Measurements from ENCODE around the gene DPM3. TPM values are rescaled to one million over a fixed set of nuclear protein-coding genes. Genes with fewer than 3 reads are reported as not detected.

The DPM3 gene
- total and polyA plus RNA-seq, 2 of the 13 experiments (the other 11 are each of a cell fraction or from before 2014, with no cell fraction given) = 23.2 to 53.4 TPM

DNA sequence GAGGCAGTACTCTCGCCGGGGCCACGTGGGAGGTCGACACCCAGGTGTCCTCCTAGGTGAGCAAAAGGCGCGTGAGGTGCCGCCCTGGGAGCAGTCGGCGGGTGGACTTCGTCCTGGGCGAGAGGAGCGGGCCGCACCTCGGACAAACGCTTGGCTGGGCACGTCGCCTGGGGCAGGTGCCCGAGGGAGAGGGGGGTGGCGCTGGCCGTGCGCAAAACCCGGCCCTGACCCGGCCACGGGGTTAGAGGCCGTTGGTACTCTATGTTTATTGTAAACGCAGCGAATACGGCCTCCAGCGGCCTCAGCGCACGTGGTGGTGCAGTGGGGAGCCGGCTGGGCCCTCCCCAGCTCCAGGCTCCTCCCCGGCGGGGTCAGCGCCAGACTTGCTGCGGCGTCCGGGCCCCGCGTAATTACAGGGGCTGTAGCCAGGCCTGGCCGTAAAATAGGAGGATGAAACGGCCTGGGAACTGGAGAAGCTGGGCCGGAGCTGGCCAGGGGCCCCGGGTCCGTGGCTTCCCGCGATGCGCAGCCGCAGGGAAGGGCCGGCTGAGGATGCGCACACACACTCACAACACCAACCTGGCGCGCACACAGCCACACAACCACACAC is 14.3 kb downstream of the DPM3 start (continued):
- TF ChIP-seq ZNF207 (IDR thresholded peaks at IDR 0.05; ENCODE audit: borderline replicate concordance) (no peak), ZFY (CRISPR knock-in tag; IDR thresholded peaks at IDR 0.05) (peak; percentile 87), MIXL1 (CRISPR knock-in tag; IDR thresholded peaks at IDR 0.05) (peak; percentile 77), ZNF709 (CRISPR knock-in tag; IDR thresholded peaks at IDR 0.05) (peak; percentile 97), MED13 (CRISPR knock-in tag; IDR thresholded peaks at IDR 0.05) (peak; percentile 91), ADNP (CRISPR knock-in tag; IDR thresholded peaks at IDR 0.05) (no peak), ARNT2 (CRISPR knock-in tag; IDR thresholded peaks at IDR 0.05; ENCODE audit: low read depth) (peak; percentile 96), SAFB2 (CRISPR knock-in tag; IDR thresholded peaks at IDR 0.05; ENCODE audit: borderline replicate concordance, low read depth) (peak; percentile 42; the same call in 1 of the 2 replicates), HMGA1 (CRISPR knock-in tag; conservative IDR thresholded peaks at IDR 0.05) (no peak), ZNF34 (CRISPR knock-in tag; IDR thresholded peaks at IDR 0.05; ENCODE audit: borderline replicate concordance) (no peak; the same call in 1 of the 2 replicates), RARG (CRISPR knock-in tag; IDR thresholded peaks at IDR 0.05; ENCODE audit: low read depth) (peak; percentile 76; the same call in 1 of the 2 replicates), SP4 (CRISPR knock-in tag; IDR thresholded peaks at IDR 0.05) (peak; percentile 92), ARHGAP35 (CRISPR knock-in tag; IDR thresholded peaks at IDR 0.05; ENCODE audit: borderline replicate concordance) (peak; percentile 42; the same call in 1 of the 2 replicates), MBD4 (IDR thresholded peaks at IDR 0.05; ENCODE audit: borderline replicate concordance, low read length) (no peak), ZNF619 (CRISPR knock-in tag; IDR thresholded peaks at IDR 0.05) (peak; percentile 83; the same call in 1 of the 2 replicates), ZNF749 (CRISPR knock-in tag; IDR thresholded peaks at IDR 0.05; ENCODE audit: borderline replicate concordance) (peak; percentile 98), ZNF768 (CRISPR knock-in tag; IDR thresholded peaks at IDR 0.05) (peak; percentile 42; the same call in 1 of the 2 replicates), ZBTB8A (CRISPR knock-in tag; IDR thresholded peaks at IDR 0.05; ENCODE audit: borderline replicate concordance, low read depth) (peak; percentile 19; the same call in 1 of the 2 replicates)
- TF ChIP-seq, protein P1, sequence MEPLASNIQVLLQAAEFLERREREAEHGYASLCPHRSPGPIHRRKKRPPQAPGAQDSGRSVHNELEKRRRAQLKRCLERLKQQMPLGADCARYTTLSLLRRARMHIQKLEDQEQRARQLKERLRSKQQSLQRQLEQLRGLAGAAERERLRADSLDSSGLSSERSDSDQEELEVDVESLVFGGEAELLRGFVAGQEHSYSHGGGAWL (CRISPR knock-in tag; IDR thresholded peaks at IDR 0.05) = peak; percentile 97
- TF ChIP-seq, protein P2, sequence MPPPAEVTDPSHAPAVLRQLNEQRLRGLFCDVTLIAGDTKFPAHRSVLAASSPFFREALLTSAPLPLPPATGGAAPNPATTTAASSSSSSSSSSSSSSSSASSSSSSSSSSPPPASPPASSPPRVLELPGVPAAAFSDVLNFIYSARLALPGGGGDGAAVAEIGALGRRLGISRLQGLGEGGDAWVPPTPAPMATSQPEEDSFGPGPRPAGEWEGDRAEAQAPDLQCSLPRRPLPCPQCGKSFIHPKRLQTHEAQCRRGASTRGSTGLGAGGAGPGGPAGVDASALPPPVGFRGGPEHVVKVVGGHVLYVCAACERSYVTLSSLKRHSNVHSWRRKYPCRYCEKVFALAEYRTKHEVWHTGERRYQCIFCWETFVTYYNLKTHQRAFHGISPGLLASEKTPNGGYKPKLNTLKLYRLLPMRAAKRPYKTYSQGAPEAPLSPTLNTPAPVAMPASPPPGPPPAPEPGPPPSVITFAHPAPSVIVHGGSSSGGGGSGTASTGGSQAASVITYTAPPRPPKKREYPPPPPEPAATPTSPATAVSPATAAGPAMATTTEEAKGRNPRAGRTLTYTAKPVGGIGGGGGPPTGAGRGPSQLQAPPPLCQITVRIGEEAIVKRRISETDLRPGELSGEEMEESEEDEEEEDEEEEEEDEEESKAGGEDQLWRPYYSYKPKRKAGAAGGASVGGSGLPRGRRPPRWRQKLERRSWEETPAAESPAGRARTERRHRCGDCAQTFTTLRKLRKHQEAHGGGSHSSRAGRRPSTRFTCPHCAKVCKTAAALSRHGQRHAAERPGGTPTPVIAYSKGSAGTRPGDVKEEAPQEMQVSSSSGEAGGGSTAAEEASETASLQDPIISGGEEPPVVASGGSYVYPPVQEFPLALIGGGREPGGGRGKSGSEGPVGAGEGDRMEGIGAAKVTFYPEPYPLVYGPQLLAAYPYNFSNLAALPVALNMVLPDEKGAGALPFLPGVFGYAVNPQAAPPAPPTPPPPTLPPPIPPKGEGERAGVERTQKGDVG (CRISPR knock-in tag; IDR thresholded peaks at IDR 0.05; ENCODE audit: borderline replicate concordance) = no peak
- TF ChIP-seq, protein P3, sequence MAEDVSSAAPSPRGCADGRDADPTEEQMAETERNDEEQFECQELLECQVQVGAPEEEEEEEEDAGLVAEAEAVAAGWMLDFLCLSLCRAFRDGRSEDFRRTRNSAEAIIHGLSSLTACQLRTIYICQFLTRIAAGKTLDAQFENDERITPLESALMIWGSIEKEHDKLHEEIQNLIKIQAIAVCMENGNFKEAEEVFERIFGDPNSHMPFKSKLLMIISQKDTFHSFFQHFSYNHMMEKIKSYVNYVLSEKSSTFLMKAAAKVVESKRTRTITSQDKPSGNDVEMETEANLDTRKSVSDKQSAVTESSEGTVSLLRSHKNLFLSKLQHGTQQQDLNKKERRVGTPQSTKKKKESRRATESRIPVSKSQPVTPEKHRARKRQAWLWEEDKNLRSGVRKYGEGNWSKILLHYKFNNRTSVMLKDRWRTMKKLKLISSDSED (CRISPR knock-in tag; IDR thresholded peaks at IDR 0.05) = 0 out of 2 replicates have a peak, but pooled peaks have one; percentile 83
- TF ChIP-seq, protein P4, sequence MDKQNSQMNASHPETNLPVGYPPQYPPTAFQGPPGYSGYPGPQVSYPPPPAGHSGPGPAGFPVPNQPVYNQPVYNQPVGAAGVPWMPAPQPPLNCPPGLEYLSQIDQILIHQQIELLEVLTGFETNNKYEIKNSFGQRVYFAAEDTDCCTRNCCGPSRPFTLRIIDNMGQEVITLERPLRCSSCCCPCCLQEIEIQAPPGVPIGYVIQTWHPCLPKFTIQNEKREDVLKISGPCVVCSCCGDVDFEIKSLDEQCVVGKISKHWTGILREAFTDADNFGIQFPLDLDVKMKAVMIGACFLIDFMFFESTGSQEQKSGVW (CRISPR knock-in tag; IDR thresholded peaks at IDR 0.05; ENCODE audit: borderline replicate concordance) = peak; percentile 66; the same call in 1 of the 2 replicates
